ENCODE results near the gene ATP2A3.

DNA sequence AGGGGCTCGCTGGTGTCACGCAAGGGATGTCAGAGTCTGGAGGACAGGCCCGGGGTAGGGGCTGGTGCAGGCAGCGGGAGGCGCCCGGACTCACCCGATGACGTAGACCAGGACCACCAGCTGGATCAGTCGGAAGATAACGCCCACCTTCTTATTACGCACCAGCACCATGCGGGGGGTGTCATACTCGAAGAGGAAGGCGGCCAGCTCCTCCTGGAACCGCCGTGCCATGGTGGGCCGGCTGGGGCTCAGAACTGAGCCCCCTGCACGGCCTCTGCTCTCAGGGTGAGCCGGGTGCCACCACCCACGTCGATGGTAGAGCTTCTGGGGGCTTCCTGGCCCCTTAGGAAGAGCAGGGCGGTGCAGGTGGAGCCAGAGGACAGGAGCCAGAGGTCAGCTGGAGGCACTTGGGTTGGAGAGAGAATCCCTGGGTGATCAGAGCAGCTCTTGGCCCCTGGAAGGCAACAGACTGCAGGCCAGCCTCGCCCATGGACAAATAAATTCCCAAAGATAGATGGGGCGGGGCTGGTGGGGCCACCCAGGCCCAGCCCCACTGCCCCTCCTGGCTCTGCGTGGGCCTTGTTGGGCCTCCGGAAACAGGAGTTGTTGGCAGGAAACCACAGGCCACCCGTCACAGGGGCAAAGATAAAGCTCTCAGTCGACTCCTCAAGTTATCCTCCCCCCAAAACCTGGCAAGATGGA, 48.1 kb downstream of the ATP2A3 start, which contains the start of gene P2RX1:
- TF ChIP-seq POLR2A (IDR thresholded peaks at IDR 0.05) = no peak
- TF ChIP-seq, protein P1, sequence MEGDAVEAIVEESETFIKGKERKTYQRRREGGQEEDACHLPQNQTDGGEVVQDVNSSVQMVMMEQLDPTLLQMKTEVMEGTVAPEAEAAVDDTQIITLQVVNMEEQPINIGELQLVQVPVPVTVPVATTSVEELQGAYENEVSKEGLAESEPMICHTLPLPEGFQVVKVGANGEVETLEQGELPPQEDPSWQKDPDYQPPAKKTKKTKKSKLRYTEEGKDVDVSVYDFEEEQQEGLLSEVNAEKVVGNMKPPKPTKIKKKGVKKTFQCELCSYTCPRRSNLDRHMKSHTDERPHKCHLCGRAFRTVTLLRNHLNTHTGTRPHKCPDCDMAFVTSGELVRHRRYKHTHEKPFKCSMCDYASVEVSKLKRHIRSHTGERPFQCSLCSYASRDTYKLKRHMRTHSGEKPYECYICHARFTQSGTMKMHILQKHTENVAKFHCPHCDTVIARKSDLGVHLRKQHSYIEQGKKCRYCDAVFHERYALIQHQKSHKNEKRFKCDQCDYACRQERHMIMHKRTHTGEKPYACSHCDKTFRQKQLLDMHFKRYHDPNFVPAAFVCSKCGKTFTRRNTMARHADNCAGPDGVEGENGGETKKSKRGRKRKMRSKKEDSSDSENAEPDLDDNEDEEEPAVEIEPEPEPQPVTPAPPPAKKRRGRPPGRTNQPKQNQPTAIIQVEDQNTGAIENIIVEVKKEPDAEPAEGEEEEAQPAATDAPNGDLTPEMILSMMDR (IDR thresholded peaks at IDR 0.05) = no peak

All from prostate gland (tissue), 2 donors.